Epithelial cell of proximal tubule (primary cell): ENCODE results near the gene ANKRD17. TPM values are rescaled to one million over a fixed set of nuclear protein-coding genes. Genes with fewer than 3 reads are reported as not detected.

ENCODE experiments used
- DNase-seq: peaks from one replicate; pipeline ENCODE4 v3.0.0-alpha.2; 2011; ENCODE audit warnings: low read depth
- H3K4me3 ChIP-seq: 2 replicates; pipeline ENCODE4 v1.5.1; 2011; ENCODE audit warnings: low read depth, mild to moderate bottlenecking, low read length
- CTCF ChIP-seq: conservative IDR thresholded peaks from 2 replicates; pipeline ENCODE4 v1.5.1; 2012; ENCODE audit warnings: low read depth, mild to moderate bottlenecking, low read length
- total RNA-seq: library from RNA; depleted of rRNA; stranded (reverse); fragments of >200 nt; gene quantifications from 2 replicates; pipeline ENCODE4 v1.2.3, GENCODE V29; 2015

The ANKRD17 gene
- total RNA-seq, 1 donor from 2014 or later = 25.4 TPM

GRCh38 chr4:73036123-73036522 lies 222.5 kb downstream of the ANKRD17 start:
- no peak for TF ChIP-seq CTCF
- no peak overlapping the region for H3K4me3 ChIP-seq
- no peak for DNase-seq

- H3K4me3 ChIP-seq = no peak overlapping the region
- no peak for DNase-seq
- TF ChIP-seq CTCF = no peak
Observed at GRCh38 chr4:73034896-73035295, 223.7 kb downstream of the ANKRD17 start.

- DNase-seq = no peak
- H3K4me3 ChIP-seq = no peak overlapping the region
- TF ChIP-seq CTCF = no peak
Observed at GRCh38 chr4:73028621-73029020, 230.0 kb downstream of the ANKRD17 start.

Other genes starting within 250 kb of the ANKRD17 start
- gene COX18, start 189.1 kb downstream of the ANKRD17 start, total RNA-seq = 19.6 and 26.4 TPM in 2 replicates
- gene ALB, start 145.5 kb upstream of the ANKRD17 start, total RNA-seq = not detected in 2 replicates
- 0.22 and 2.2 TPM in 2 replicates for gene AFP, start 177.4 kb upstream of the ANKRD17 start, total RNA-seq
- gene AFM, start 222.9 kb upstream of the ANKRD17 start, total RNA-seq = not detected in 2 replicates